ENCODE data around the gene SLIT3.

The SLIT3 gene

GRCh38 chr5:169328401-169328800 lies 27.5 kb upstream of the SLIT3 start:
- H3K36me3 ChIP-seq (ENCODE audit: control insufficient read depth, insufficient read depth, low read length): no peaks in the 10 kb centered on the region
- no peak for DNase-seq (ENCODE audit: extremely low read depth, insufficient read length)
- TF ChIP-seq CTCF (IDR thresholded peaks at IDR 0.05; ENCODE audit: insufficient read depth, low read length, poor library complexity, severe bottlenecking): no peak
- H3K27me3 ChIP-seq (replicated peaks; ENCODE audit: control insufficient read depth, insufficient read depth, low read length): no peaks in the 10 kb centered on the region
- no peak overlapping the region for H3K4me3 ChIP-seq (replicated peaks; ENCODE audit: low read depth, low read length)

GRCh38 chr5:169325273-169325672 lies 24.3 kb upstream of the SLIT3 start:
- Histone ChIP-seq H3K36me3 (ENCODE audit: control insufficient read depth, insufficient read depth, low read length) (no peaks in the 10 kb centered on the region), H3K27me3 (replicated peaks; ENCODE audit: control insufficient read depth, insufficient read depth, low read length) (no peaks in the 10 kb centered on the region; the same call in 1 of the 2 replicates), H3K4me3 (replicated peaks; ENCODE audit: low read depth, low read length) (no peak overlapping the region)
- TF ChIP-seq CTCF (IDR thresholded peaks at IDR 0.05; ENCODE audit: insufficient read depth, low read length, poor library complexity, severe bottlenecking): no peak
- DNase-seq (ENCODE audit: extremely low read depth, insufficient read length): no peak

- Histone ChIP-seq H3K4me3 (replicated peaks; ENCODE audit: low read depth, low read length) (no peak overlapping the region), H3K36me3 (ENCODE audit: control insufficient read depth, insufficient read depth, low read length) (no peaks in the 10 kb centered on the region), H3K27me3 (replicated peaks; ENCODE audit: control insufficient read depth, insufficient read depth, low read length) (no peaks in the 10 kb centered on the region; the same call in 1 of the 2 replicates)
- TF ChIP-seq CTCF (IDR thresholded peaks at IDR 0.05; ENCODE audit: insufficient read depth, low read length, poor library complexity, severe bottlenecking): no peak
- no peak for DNase-seq (ENCODE audit: extremely low read depth, insufficient read length)
Measured at GRCh38 chr5:169318556-169318955, 17.6 kb upstream of the SLIT3 start.

- no peaks in the 10 kb centered on the region; the same call in none of the 2 replicates for H3K27me3 ChIP-seq (replicated peaks; ENCODE audit: control insufficient read depth, insufficient read depth, low read length)
- no peak for DNase-seq (ENCODE audit: extremely low read depth, insufficient read length)
- H3K36me3 ChIP-seq (ENCODE audit: control insufficient read depth, insufficient read depth, low read length): no peaks in the 10 kb centered on the region
- no peak overlapping the region for H3K4me3 ChIP-seq (replicated peaks; ENCODE audit: low read depth, low read length)
- no peak for TF ChIP-seq CTCF (IDR thresholded peaks at IDR 0.05; ENCODE audit: insufficient read depth, low read length, poor library complexity, severe bottlenecking)
Measured at GRCh38 chr5:169307646-169308045, 6.7 kb upstream of the SLIT3 start.

GRCh38 chr5:169305366-169305765 lies 4.4 kb upstream of the SLIT3 start:
- Histone ChIP-seq H3K27me3 (replicated peaks; ENCODE audit: control insufficient read depth, insufficient read depth, low read length) (peaks cover 1% of the 10 kb centered on the region; the same call in 1 of the 2 replicates), H3K36me3 (ENCODE audit: control insufficient read depth, insufficient read depth, low read length) (no peaks in the 10 kb centered on the region), H3K4me3 (replicated peaks; ENCODE audit: low read depth, low read length) (no peak overlapping the region)
- TF ChIP-seq CTCF (IDR thresholded peaks at IDR 0.05; ENCODE audit: insufficient read depth, low read length, poor library complexity, severe bottlenecking): no peak
- no peak for DNase-seq (ENCODE audit: extremely low read depth, insufficient read length)

GRCh38 chr5:169304175-169304574 lies 3.2 kb upstream of the SLIT3 start:
- TF ChIP-seq CTCF (IDR thresholded peaks at IDR 0.05; ENCODE audit: insufficient read depth, low read length, poor library complexity, severe bottlenecking): no peak
- DNase-seq (ENCODE audit: extremely low read depth, insufficient read length): no peak
- Histone ChIP-seq H3K36me3 (ENCODE audit: control insufficient read depth, insufficient read depth, low read length) (no peaks in the 10 kb centered on the region), H3K27me3 (replicated peaks; ENCODE audit: control insufficient read depth, insufficient read depth, low read length) (peaks cover 1% of the 10 kb centered on the region; the same call in 1 of the 2 replicates), H3K4me3 (replicated peaks; ENCODE audit: low read depth, low read length) (no peak overlapping the region)

All from GM06990 (cell line).